H1 (cell line): ENCODE results near the gene CALM1. TPM values are rescaled to one million over a fixed set of nuclear protein-coding genes. Genes with fewer than 3 reads are reported as not detected.

Source experiments
- CTCF ChIA-PET: fragments of 300-600 bp; sonication (Branson Sonifier 250); formaldehyde crosslinking; loops from one replicate; lab custom pipeline; 2021; ENCODE audit not compliant: partially characterized antibody; lab: Charles Lee
- POLR2A ChIA-PET: fragments of 300-600 bp; sonication (Branson Sonifier 250); formaldehyde crosslinking; loops from one replicate; lab custom pipeline; 2021; ENCODE audit warnings: inconsistent platforms; ENCODE audit not compliant: partially characterized antibody; lab: Charles Lee
- DNase-seq, 2 experiments: peaks; one replicate each; pipeline versions ENCODE4 v3.0.0 to v3.0.0-alpha.2; 2010 to 2022; ENCODE audit warnings: low spot score in 2 of 2, low read depth in 1 of 2, mixed read lengths in 1 of 2
- FAIRE-seq: peaks from 2 replicates; lab custom pipeline; 2011; peaks lifted over from hg19 to GRCh38; lab: Jason Lieb, UNC
- H2AFZ ChIP-seq: 2 replicates; pipeline ENCODE4 v1.8.1; 2012; ENCODE audit warnings: low read length, inconsistent platforms
- H2AK5ac ChIP-seq: 2 replicates; pipeline ENCODE4 v1.6.1; 2013; ENCODE audit warnings: low read depth, low read length
- H2BK120ac ChIP-seq: replicated peaks from 2 replicates; pipeline ENCODE3; 2013; ENCODE audit warnings: low read depth, low read length, inconsistent platforms
- H2BK12ac ChIP-seq: 2 replicates; pipeline ENCODE4 v1.6.1; 2013; ENCODE audit warnings: low read depth, low read length
- H2BK15ac ChIP-seq: 2 replicates; pipeline ENCODE4 v1.6.1; 2013; ENCODE audit warnings: low read length
- H2BK20ac ChIP-seq: 2 replicates; pipeline ENCODE4 v1.6.1; 2013; ENCODE audit warnings: low read length
- H2BK5ac ChIP-seq: 2 replicates; pipeline ENCODE4 v1.6.1; 2013; ENCODE audit warnings: low read depth, low read length
- H3K14ac ChIP-seq: 2 replicates; pipeline ENCODE4 v1.6.1; 2013; ENCODE audit warnings: inconsistent platforms; ENCODE audit not compliant: insufficient read length
- H3K18ac ChIP-seq: 2 replicates; pipeline ENCODE4 v1.6.1; 2013; ENCODE audit warnings: low read length; ENCODE audit errors: extremely low read depth
- H3K23ac ChIP-seq: 2 replicates; pipeline ENCODE4 v1.6.1; 2013; ENCODE audit warnings: inconsistent platforms; ENCODE audit not compliant: insufficient read length
- H3K23me2 ChIP-seq: 2 replicates; pipeline ENCODE4 v1.6.1; 2013; ENCODE audit warnings: low read depth, low read length
- H3K27ac ChIP-seq: 2 replicates; pipeline ENCODE4 v1.6.1; 2011; ENCODE audit warnings: low read depth, low read length, inconsistent platforms
- H3K27me3 ChIP-seq, 4 experiments: replicated peaks in 1 of 4; 1 replicate in 1 of 4; 2 replicates in 3 of 4; pipeline versions ENCODE4 v1.6.1 to v1.8.1; 2011 to 2013; ENCODE audit warnings: low read length in 3 of 4, mild to moderate bottlenecking in 3 of 4, inconsistent platforms in 2 of 4, mixed read lengths in 2 of 4, moderate library complexity in 1 of 4; ENCODE audit not compliant: control insufficient read depth in 3 of 4, insufficient read depth in 3 of 4; ENCODE audit errors: extremely low read depth in 1 of 4
- H3K36me3 ChIP-seq, 4 experiments: 2 replicates each; pipeline versions ENCODE4 v1.6.1 to v1.8.1; 2011 to 2013; ENCODE audit warnings: mild to moderate bottlenecking in 4 of 4, low read length in 3 of 4, moderate library complexity in 2 of 4, control low read depth in 1 of 4, inconsistent platforms in 1 of 4; ENCODE audit not compliant: insufficient read depth in 4 of 4, control insufficient read depth in 2 of 4
- H3K4ac ChIP-seq: replicated peaks from 2 replicates; pipeline ENCODE3; 2013; ENCODE audit warnings: low read length, low read depth, mixed read lengths, inconsistent platforms; ENCODE audit not compliant: insufficient read length
- H3K4me1 ChIP-seq, 4 experiments: replicated peaks in 1 of 4; 1 replicate in 1 of 4; 2 replicates in 3 of 4; pipeline versions ENCODE4 v1.6.1 to v1.8.1; 2011 to 2013; ENCODE audit warnings: low read length in 3 of 4, inconsistent platforms in 2 of 4, mixed read lengths in 1 of 4; ENCODE audit not compliant: insufficient read depth in 4 of 4, control insufficient read depth in 3 of 4
- H3K4me2 ChIP-seq, 2 experiments: 2 replicates each; pipeline versions ENCODE4 v1.6.1 to v1.8.1; 2011 to 2013; ENCODE audit warnings: low read depth in 2 of 2, low read length in 2 of 2, control low read depth in 1 of 2, inconsistent platforms in 1 of 2, mild to moderate bottlenecking in 1 of 2; ENCODE audit not compliant: insufficient read depth in 1 of 2
- H3K4me3 ChIP-seq, 4 experiments: fragments of 200-600, 300-600 bp in 1 of 4; sonication (generic), shearing (Covaris generic), sonication (Bioruptor Twin) in 1 of 4; 2 replicates each; pipeline versions ENCODE4 v1.5.1 to v1.8.1; 2011 to 2016; ENCODE audit warnings: low read length in 4 of 4, low read depth in 3 of 4, control low read depth in 2 of 4, inconsistent platforms in 2 of 4, mild to moderate bottlenecking in 2 of 4, mixed read lengths in 1 of 4, moderate library complexity in 1 of 4; ENCODE audit not compliant: insufficient read depth in 2 of 4; ENCODE audit errors: extremely low read depth in 1 of 4
- H3K56ac ChIP-seq: replicated peaks from 2 replicates; pipeline ENCODE3; 2013; ENCODE audit warnings: low read depth, mild to moderate bottlenecking, mixed read lengths, low read length, inconsistent platforms; ENCODE audit not compliant: insufficient read length
- H3K79me1 ChIP-seq: 2 replicates; pipeline ENCODE4 v1.6.1; 2013; ENCODE audit warnings: low read depth, low read length, control low read depth
- H3K79me2 ChIP-seq, 2 experiments: 2 replicates each; pipeline versions ENCODE4 v1.6.1 to v1.8.1; 2012 to 2013; ENCODE audit warnings: low read length in 2 of 2, mild to moderate bottlenecking in 2 of 2, inconsistent platforms in 1 of 2; ENCODE audit not compliant: insufficient read depth in 2 of 2, control insufficient read depth in 1 of 2
- H3K9ac ChIP-seq, 4 experiments: replicated peaks in 1 of 4; 1 replicate in 1 of 4; 2 replicates in 3 of 4; pipeline versions ENCODE4 v1.6.1 to v1.8.1; 2011 to 2013; ENCODE audit warnings: low read depth in 3 of 4, low read length in 3 of 4, control low read depth in 2 of 4, mild to moderate bottlenecking in 2 of 4, moderate library complexity in 2 of 4, inconsistent platforms in 1 of 4; ENCODE audit errors: extremely low read depth in 1 of 4
- H3K9me3 ChIP-seq, 2 experiments: 2 replicates each; pipeline versions ENCODE4 v1.6.1 to v1.8.1; 2012 to 2013; ENCODE audit warnings: mild to moderate bottlenecking in 2 of 2, moderate library complexity in 2 of 2, control low read depth in 1 of 2, inconsistent platforms in 1 of 2, low read depth in 1 of 2, low read length in 1 of 2, mixed read lengths in 1 of 2; ENCODE audit not compliant: insufficient read depth in 2 of 2
- H4K20me1 ChIP-seq, 2 experiments: replicated peaks in 1 of 2; 2 replicates each; pipeline versions ENCODE3 to v1.8.1; 2011 to 2013; ENCODE audit warnings: inconsistent platforms in 2 of 2, low read length in 2 of 2, mild to moderate bottlenecking in 1 of 2; ENCODE audit not compliant: insufficient read depth in 2 of 2, control insufficient read depth in 1 of 2
- H4K5ac ChIP-seq: 2 replicates; pipeline ENCODE4 v1.6.1; 2013; ENCODE audit warnings: low read length, low read depth, mixed read lengths, inconsistent platforms; ENCODE audit not compliant: insufficient read length
- H4K8ac ChIP-seq: 2 replicates; pipeline ENCODE4 v1.8.0; 2013; ENCODE audit warnings: mild to moderate bottlenecking, moderate library complexity, low read length, inconsistent platforms; ENCODE audit not compliant: insufficient read depth; ENCODE audit errors: extremely low read depth
- H4K91ac ChIP-seq: replicated peaks from 2 replicates; pipeline ENCODE3; 2013; ENCODE audit warnings: low read length, mixed read lengths, inconsistent platforms; ENCODE audit not compliant: insufficient read length
- ATF3 ChIP-seq: IDR thresholded peaks from 2 replicates; pipeline ENCODE4 v1.6.1; 2011; ENCODE audit warnings: low read depth, mild to moderate bottlenecking, low read length; ENCODE audit not compliant: insufficient read depth
- CBX8 ChIP-seq: fragments of 300-800, 300-1000 bp; sonication (generic); IDR thresholded peaks from 2 replicates; pipeline ENCODE4 v1.7.1; 2016; ENCODE audit warnings: low read depth, low read length, borderline replicate concordance
- GABPA ChIP-seq: IDR thresholded peaks from 2 replicates; pipeline ENCODE4 v1.6.1; 2011; ENCODE audit warnings: mild to moderate bottlenecking, low read length, moderate library complexity, borderline replicate concordance; ENCODE audit not compliant: insufficient read depth
- KDM5A ChIP-seq: fragments of 200-600 bp; IDR thresholded peaks from 2 replicates; pipeline ENCODE4 v1.7.1; 2012; ENCODE audit warnings: mild to moderate bottlenecking, low read length, inconsistent platforms, mixed read lengths
- MAX ChIP-seq: IDR thresholded peaks from 2 replicates; pipeline ENCODE4 v1.6.1; 2012; ENCODE audit warnings: inconsistent platforms
- NANOG ChIP-seq: IDR thresholded peaks from 2 replicates; pipeline ENCODE4 v1.6.1; 2011; ENCODE audit warnings: low read length, low read depth, mild to moderate bottlenecking, inconsistent platforms; ENCODE audit not compliant: insufficient read depth, poor library complexity, severe bottlenecking
- RAD21 ChIP-seq, 2 experiments: IDR thresholded peaks in 1 of 2; conservative IDR thresholded peaks in 1 of 2; 2 replicates each; pipeline ENCODE4 v1.6.1; 2011; ENCODE audit warnings: low read depth in 2 of 2, low read length in 2 of 2, improper control_type of control experiment in 1 of 2, inconsistent platforms in 1 of 2, mild to moderate bottlenecking in 1 of 2, moderate library complexity in 1 of 2
- RNF2 ChIP-seq: fragments of 200-900, 300-1000 bp; sonication (generic); IDR thresholded peaks from 2 replicates; pipeline ENCODE4 v1.7.1; 2016; ENCODE audit warnings: borderline replicate concordance, low read depth, mild to moderate bottlenecking, antibody characterized with exemption, low read length; ENCODE audit not compliant: poor library complexity, severe bottlenecking; ENCODE audit errors: missing control alignments
- SAP30 ChIP-seq: fragments of 300-600 bp; sonication (generic); IDR thresholded peaks from 2 replicates; pipeline ENCODE4 v1.7.1; 2012; ENCODE audit warnings: low read length, moderate library complexity, mild to moderate bottlenecking, inconsistent platforms; ENCODE audit not compliant: insufficient read depth, insufficient replicate concordance
- SIRT6 ChIP-seq: IDR thresholded peaks from one replicate; pipeline ENCODE4 v1.7.1; 2012; ENCODE audit warnings: low read length, inconsistent platforms
- SP4 ChIP-seq: IDR thresholded peaks from 2 replicates; pipeline ENCODE4 v1.6.1; 2012; ENCODE audit warnings: low read length, inconsistent platforms
- YY1 ChIP-seq: IDR thresholded peaks from 2 replicates; pipeline ENCODE4 v1.6.1; 2011; ENCODE audit warnings: low read depth, mild to moderate bottlenecking, low read length
- WGBS, 2 experiments: shearing (Covaris generic) in 1 of 2; methylation state at CpG; one replicate each; pipeline versions ENCODE4 v1.1.6 to v1.1.7; 2013 to 2015; ENCODE audit warnings: low lambda C conversion rate in 2 of 2, mixed read lengths in 2 of 2, inconsistent platforms in 1 of 2, low coverage in 1 of 2, missing lambda C conversion rate in 1 of 2; ENCODE audit not compliant: insufficient replicate concordance in 2 of 2, insufficient coverage in 1 of 2, insufficient read length in 1 of 2; ENCODE audit errors: extremely low coverage in 1 of 2, missing lambda C conversion rate in 1 of 2; 5-methylcytosine and 5-hydroxymethylcytosine counted together
- polyA plus RNA-seq, 7 experiments: library from polyadenylated mRNA; depleted of rRNA in 3 of 7; stranded (reverse) in 5 of 7; unstranded in 2 of 7; fragments of >200 nt in 5 of 7; fragments of 200-250 nt in 2 of 7; gene quantifications; 1 replicate in 5 of 7; 2 replicates in 1 of 7; 4 replicates in 1 of 7; pipeline versions ENCODE4 v1.2.1 to v1.2.3, GENCODE V29; 2011 to 2013; ENCODE audit warnings: missing spikeins in 2 of 7, mixed read lengths in 2 of 7
- total RNA-seq: library from RNA; stranded (reverse); fragmentation: NEBNext Ultra II Directional; extraction: Animal tissue kit (Norgen Biotek cat#: 25700); gene quantifications from 2 replicates; pipeline ENCODE4 v1.2.1, GENCODE V29; 2021

Gene CALM1
- total and polyA plus RNA-seq, 2 of the 8 experiments (the other 6 are each of a cell fraction or from before 2014, with no cell fraction given) = 285 to 422 TPM

GRCh38 chr14:90445011-90445410 is 48.2 kb downstream of the CALM1 start:
- H3K14ac ChIP-seq = no peak overlapping the region
- H2BK12ac ChIP-seq = no peak overlapping the region
- no peak overlapping the region for H3K56ac ChIP-seq
- no peak overlapping the region for H2BK20ac ChIP-seq
- no peaks in the 10 kb centered on the region for H3K27me3 ChIP-seq
- FAIRE-seq (no peak), DNase-seq (peak in 1 of 2 experiments; percentile 64)
- H2BK5ac ChIP-seq = no peak overlapping the region
- H3K79me2 ChIP-seq = no peaks in the 10 kb centered on the region
- H3K4ac ChIP-seq = no peak overlapping the region
- CTCF ChIA-PET = interaction anchor here (0.6 to 1.7 kb wide), 4 partner anchors 14 to 25 kb away, joined by 3 to 4 read pairs (median 3); no protein-coding TSS in a partner anchor
- H3K36me3 ChIP-seq = no peaks in the 10 kb centered on the region
- no peak overlapping the region for H2BK15ac ChIP-seq
- H2AK5ac ChIP-seq = no peak overlapping the region
- H2BK120ac ChIP-seq = no peak overlapping the region
- H3K27ac ChIP-seq = no peak overlapping the region
- H3K4me3 ChIP-seq = no peak overlapping the region
- no peak overlapping the region for H4K5ac ChIP-seq
- no peaks in the 10 kb centered on the region for H4K20me1 ChIP-seq
- 91% methylated on average over 4 of the region's 4 CpGs; no CpG with 5 or more reads in 1 of the 2 experiments for WGBS, 2 experiments
- H3K4me1 ChIP-seq = peaks cover 2 to 23% (median 4%) of the 10 kb centered on the region in 4 experiments; a peak in 6 of 7 replicates
- H3K9ac ChIP-seq = no peak overlapping the region
- no peak overlapping the region for H3K4me2 ChIP-seq
- H3K23me2 ChIP-seq = no peaks in the 10 kb centered on the region
- H3K23ac ChIP-seq = no peak overlapping the region
- no peak overlapping the region for H3K18ac ChIP-seq
- no peak overlapping the region for H2AFZ ChIP-seq
- no peak overlapping the region for H4K91ac ChIP-seq
- POLR2A ChIA-PET = interaction anchor here (1.4 to 1.5 kb wide), 2 partner anchors 10 to 48 kb away, joined by 3 to 7 read pairs; no protein-coding TSS in a partner anchor
- peaks cover 0 to 3% of the 10 kb centered on the region in 2 experiments; a peak in 1 of 4 replicates for H3K9me3 ChIP-seq
- no peak overlapping the region for H4K8ac ChIP-seq
- H3K79me1 ChIP-seq = no peaks in the 10 kb centered on the region
- TF ChIP-seq YY1 (0 out of 2 replicates have a peak, but pooled peaks have one; percentile 44), SAP30 (no peak), RNF2 (no peak), RAD21 (IDR thresholded peaks at IDR 0.05 in 1 of 2, conservative IDR thresholded peaks at IDR 0.05 in 1 of 2; ENCODE audit: low read depth in 2 of 2, low read length in 2 of 2) (no peak), CBX8 (no peak), KDM5A (no peak), SP4 (no peak), MAX (no peak), ATF3 (no peak), SIRT6 (no peak), NANOG (peak; percentile 48), GABPA (no peak)
